ENCODE measurements around the gene CHKB. TPM values are rescaled to one million over a fixed set of nuclear protein-coding genes. Genes with fewer than 3 reads are reported as not detected.

Gene CHKB
- total and polyA plus RNA-seq, 10 of the 15 experiments (the other 5 are each of a cell fraction or from before 2014, with no cell fraction given), result 10.0 to 93.9 (median 57.0) TPM

GRCh38 chr22:50562523-50563412, 19.9 kb downstream of the CHKB start, which contains the start of gene SYCE3 (continued):
- TF ChIP-seq NRF1 (conservative IDR thresholded peaks at IDR 0.05; ENCODE audit: low read depth, low read length) (no peak), EP300 (IDR thresholded peaks at IDR 0.05; ENCODE audit: borderline replicate concordance in 1 of 2, control insufficient read depth in 1 of 2, low read depth in 2 of 2, low read length in 2 of 2) (no peak), RB1 (IDR thresholded peaks at IDR 0.05; ENCODE audit: borderline replicate concordance) (peak; percentile 85; the same call in 1 of the 2 replicates), FOS (IDR thresholded peaks at IDR 0.05; ENCODE audit: borderline replicate concordance, extremely low read depth, insufficient read length) (no peak), PAX5 (IDR thresholded peaks at IDR 0.05; ENCODE audit: borderline replicate concordance, low read depth, low read length) (no peak; the same call in 1 of the 2 replicates), EED (IDR thresholded peaks at IDR 0.05; ENCODE audit: low read depth) (no peak), ZNF207 (IDR thresholded peaks at IDR 0.05; ENCODE audit: borderline replicate concordance) (no peak), MEF2A (IDR thresholded peaks at IDR 0.05; ENCODE audit: insufficient read depth, low read depth, low read length) (no peak), MYB (IDR thresholded peaks at IDR 0.05; ENCODE audit: borderline replicate concordance, low read depth, low read length) (no peak)

- H3K4me2 ChIP-seq (ENCODE audit: control insufficient read depth, insufficient read depth), result no peak overlapping the region
- H3K4me1 ChIP-seq (ENCODE audit: control insufficient read depth, insufficient read depth, low read length), result no peaks in the 10 kb centered on the region
- no peaks in the 10 kb centered on the region for H3K36me3 ChIP-seq (ENCODE audit: control insufficient read depth in 2 of 2, insufficient read depth in 2 of 2, low read length in 1 of 2)
- H4K20me1 ChIP-seq (ENCODE audit: control insufficient read depth, insufficient read depth), result no peaks in the 10 kb centered on the region
- FAIRE-seq (no peak), ATAC-seq (no peak), DNase-seq (ENCODE audit: low read depth, low spot score) (no peak)
- intact Hi-C loops (cut with micrococcal nuclease; ENCODE audit: unreplicated experiment), result loop anchor here (1.0 to 5.0 kb wide), 2 partner anchors 20 to 34 kb away; partner anchors contain the start of gene SCO2
- H3K9ac ChIP-seq (ENCODE audit: control insufficient read depth, insufficient read depth, low read length), result no peak overlapping the region
- H3K79me2 ChIP-seq (ENCODE audit: control insufficient read depth, insufficient read depth, low read length), result no peaks in the 10 kb centered on the region
- no peak overlapping the region for H2AFZ ChIP-seq (ENCODE audit: control insufficient read depth, low read depth, low read length)
- ChIA-PET CTCF (no interaction called here), SMC1A (ENCODE audit: uncharacterized antibody, unreplicated experiment) (no interaction called here), RAD21 (ENCODE audit: unreplicated experiment) (no interaction called here), POLR2A (no interaction called here)
- BruUV-seq (replicated peaks), result no TSS peak
- H3K9me3 ChIP-seq (replicated peaks; ENCODE audit: control insufficient read depth, insufficient read depth, low read length), result no peaks in the 10 kb centered on the region
- 45% methylated on average over 9 of the region's 34 CpGs for WGBS (ENCODE audit: insufficient coverage, insufficient replicate concordance, low lambda C conversion rate, missing lambda C conversion rate)
- no peak overlapping the region for H3K27ac ChIP-seq (ENCODE audit: control insufficient read depth, insufficient read depth)
- no peak overlapping the region for H3K4me3 ChIP-seq
- H3K27me3 ChIP-seq (replicated peaks in 1 of 2; ENCODE audit: control insufficient read depth in 2 of 2, insufficient read depth in 2 of 2, low read length in 1 of 2), result peaks cover 0 to 1% of the 10 kb centered on the region in 2 experiments; a peak in 1 of 4 replicates
- in situ Hi-C loops (cut with MboI), result no loop called here
- TF ChIP-seq ASH2L (IDR thresholded peaks at IDR 0.05; ENCODE audit: borderline replicate concordance, low read depth) (no peak), HSF1 (IDR thresholded peaks at IDR 0.05; ENCODE audit: low read depth, low read length) (no peak), KDM1A (IDR thresholded peaks at IDR 0.05; ENCODE audit: borderline replicate concordance) (no peak), ZSCAN29 (IDR thresholded peaks at IDR 0.05) (no peak), POLR2AphosphoS5 (IDR thresholded peaks at IDR 0.05; ENCODE audit: low read length) (no peak), FOXM1 (IDR thresholded peaks at IDR 0.05; ENCODE audit: low read depth, low read length) (no peak), GATAD2B (conservative IDR thresholded peaks at IDR 0.05; ENCODE audit: low read depth) (no peak), RFX5 (IDR thresholded peaks at IDR 0.05; ENCODE audit: low read depth, low read length) (no peak), MTA3 (IDR thresholded peaks at IDR 0.05; ENCODE audit: borderline replicate concordance, low read length) (no peak), CBX3 (IDR thresholded peaks at IDR 0.05; ENCODE audit: borderline replicate concordance, low read depth) (no peak)
Measured at GRCh38 chr22:50561401-50562358, 21.0 kb downstream of the CHKB start.

Measured in GM12878 (cell line).